NCI-H2107 treated with DMSO at 0.1 percent for 48 hours (cell line): Measurements from ENCODE around the gene ALS2.
"Not testable (repeated sequence)": the region's sequence is repeated elsewhere in the genome, so short reads cannot be mapped to it uniquely, and the experiment has no call there.

Experiments
- DNase-seq: peaks from one replicate; lab custom pipeline; 2025; ENCODE audit not compliant: unreplicated experiment; lab: John Stamatoyannopoulos, UW

ALS2 gene

GRCh38 chr2:201794294-201794693 is 13.6 kb upstream of the ALS2 start:
- no peak for DNase-seq

DNA sequence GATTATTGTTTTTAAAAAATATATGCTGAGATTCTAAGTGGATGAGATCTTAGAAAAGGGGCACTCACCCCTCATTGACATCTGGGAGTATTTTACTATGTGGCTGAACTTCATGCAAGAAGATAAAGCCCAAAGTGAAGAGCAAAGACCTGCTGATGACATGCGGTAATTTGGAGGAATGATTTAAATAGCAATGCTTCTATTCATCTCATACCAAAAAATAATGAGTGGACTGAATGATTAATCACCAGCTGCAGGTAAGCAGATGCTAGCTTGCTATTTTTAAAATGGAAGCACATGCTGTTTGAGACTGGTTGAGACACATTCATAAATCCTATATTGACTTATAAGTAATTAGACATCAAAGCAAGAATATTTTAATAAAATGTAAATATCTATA is 12.9 kb upstream of the ALS2 start:
- no peak for DNase-seq

- no peak for DNase-seq
Measured at GRCh38 chr2:201790989-201791388, 10.3 kb upstream of the ALS2 start.

DNA sequence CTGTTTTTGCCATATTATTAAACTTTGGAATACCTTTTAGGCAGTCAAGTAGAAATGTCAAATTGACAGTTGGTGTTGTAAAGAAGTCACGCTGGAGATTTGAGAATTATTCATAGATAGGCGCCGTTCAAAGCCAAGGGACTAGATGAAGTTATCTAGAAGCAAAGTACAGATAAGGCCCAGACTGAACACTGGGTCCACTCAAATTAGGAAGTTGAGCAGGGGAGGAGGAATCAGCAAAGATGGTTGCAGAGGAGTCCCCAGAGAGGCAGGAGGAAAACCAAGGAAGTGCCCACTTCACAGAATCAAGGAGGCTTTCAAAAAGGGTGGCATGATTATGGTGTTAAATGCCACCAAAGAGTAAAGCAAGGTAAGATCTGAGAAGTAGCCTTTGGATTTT is 9.6 kb upstream of the ALS2 start:
- DNase-seq: no peak

- DNase-seq: no peak
Measured at GRCh38 chr2:201789395-201789794, 8.7 kb upstream of the ALS2 start.

DNA sequence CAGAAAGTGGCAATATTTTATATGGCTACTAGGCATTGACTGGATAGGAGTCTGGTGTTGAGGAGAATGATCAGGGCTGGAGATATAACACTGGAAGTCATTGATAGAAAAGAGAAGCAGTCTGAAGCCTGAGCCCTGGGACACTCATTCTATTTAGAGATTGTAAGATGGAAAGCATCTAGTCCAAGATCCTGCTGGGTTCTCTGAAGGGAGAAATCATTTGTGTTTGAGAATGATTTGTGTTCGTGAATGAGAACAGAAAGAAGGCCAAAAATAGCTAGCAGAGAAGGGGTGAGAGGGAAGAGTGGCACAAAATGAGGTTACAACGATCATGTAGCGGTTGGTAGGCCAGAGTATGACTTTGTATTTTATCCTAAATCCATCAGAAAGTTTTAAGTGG is 7.6 kb upstream of the ALS2 start:
- DNase-seq: no peak

DNA sequence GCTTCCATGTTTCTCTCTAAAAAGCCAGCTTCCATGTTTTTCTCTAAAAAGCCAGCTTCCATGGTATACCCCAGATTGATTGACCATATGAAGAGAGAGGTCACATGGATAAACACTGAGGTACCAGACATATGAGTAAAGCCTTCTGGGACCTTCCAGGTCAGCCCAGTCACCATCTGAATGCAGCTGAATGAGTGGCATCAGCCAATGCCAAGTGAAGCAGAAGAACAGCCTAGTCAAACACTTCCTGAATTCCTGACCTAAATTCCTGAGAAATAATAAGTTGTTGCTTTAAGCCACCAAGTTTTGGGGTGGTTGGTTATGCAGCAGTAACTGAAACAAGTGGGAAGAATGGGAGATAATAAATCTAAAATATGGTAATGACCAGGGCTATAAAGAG is 5.7 kb upstream of the ALS2 start:
- no peak for DNase-seq

DNA sequence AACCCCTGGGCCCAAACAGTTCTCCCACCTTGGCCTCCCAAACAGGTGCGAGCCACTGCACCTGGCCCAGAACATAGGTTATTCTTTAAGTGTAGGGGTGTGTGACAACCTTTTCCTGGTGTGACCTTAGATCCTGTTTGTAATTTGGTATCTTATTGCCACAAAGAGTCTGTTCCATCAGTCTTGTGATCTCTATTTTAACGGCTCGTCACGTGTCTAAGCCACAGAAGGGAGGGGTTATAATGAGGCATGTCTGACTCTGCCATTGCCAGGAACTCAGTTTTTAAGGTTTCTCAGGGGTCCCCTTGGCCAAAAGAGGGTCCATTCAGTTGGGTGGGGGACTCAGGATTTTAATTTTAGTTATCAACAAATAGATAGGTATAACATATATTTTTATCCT is 4.4 kb upstream of the ALS2 start:
- no peak for DNase-seq

- no peak for DNase-seq
Measured at GRCh38 chr2:201784563-201784962, 3.8 kb upstream of the ALS2 start.

GRCh38 chr2:201781557-201782051 is 871 bp upstream of the ALS2 start:
- DNase-seq: peak; percentile 31

DNA sequence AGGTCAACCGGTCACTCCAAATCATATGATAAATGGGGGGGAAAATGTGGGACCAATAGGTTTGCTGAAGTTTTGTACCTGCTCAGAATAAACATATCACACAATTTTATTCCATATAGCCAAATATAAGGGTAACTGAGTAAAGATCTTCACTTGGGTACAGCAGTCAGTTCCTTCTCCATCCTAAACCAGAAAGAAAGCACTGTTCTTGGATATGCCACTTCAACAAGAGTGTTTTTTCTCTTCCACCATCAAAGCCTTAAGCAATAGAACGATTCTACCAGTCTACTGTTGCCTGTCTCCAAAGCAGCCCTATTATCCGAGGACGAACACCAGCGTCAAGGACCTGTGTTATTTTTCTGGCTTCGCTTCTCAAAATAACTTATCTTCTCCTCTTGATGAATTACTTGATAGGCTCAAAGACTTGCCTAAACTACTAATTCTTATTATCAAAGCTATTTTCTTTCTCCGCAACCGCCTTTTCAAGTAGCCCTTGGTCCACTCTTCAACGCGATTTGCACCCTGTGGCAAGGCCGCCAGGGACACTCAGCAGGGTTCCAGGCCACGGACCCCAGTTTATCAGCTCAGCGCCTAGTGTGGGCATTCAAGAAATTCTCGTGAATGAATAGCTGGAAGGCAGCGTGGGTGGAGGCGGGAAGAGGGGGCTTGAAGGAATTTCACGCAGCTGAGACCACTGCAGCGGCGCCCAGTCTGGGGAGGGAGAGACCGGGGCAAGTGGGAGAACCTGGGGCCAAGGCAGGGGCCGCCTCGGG is 646 bp downstream of the ALS2 start:
- DNase-seq: no peak

DNA sequence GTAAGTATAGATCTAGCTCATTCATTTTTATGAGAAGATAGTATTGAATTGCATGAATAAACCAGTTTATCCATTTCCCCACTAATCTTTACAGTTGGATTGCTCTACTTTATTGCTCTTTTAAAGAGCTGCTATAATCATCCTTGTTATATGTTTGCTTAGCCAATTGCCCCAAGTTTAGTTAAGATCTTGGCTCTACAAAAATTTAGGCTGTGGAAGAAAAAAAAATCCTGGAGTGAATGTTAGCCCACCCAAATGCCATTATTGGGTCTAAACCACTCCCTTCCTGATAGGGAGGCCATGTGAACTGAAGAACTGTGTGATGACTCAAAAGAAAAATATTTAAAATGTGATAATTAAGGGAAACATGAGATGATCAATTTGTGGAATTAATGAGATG is 2.9 kb downstream of the ALS2 start:
- DNase-seq: no peak

- DNase-seq: no peak
Measured at GRCh38 chr2:201777043-201777442, 3.7 kb downstream of the ALS2 start.

DNA sequence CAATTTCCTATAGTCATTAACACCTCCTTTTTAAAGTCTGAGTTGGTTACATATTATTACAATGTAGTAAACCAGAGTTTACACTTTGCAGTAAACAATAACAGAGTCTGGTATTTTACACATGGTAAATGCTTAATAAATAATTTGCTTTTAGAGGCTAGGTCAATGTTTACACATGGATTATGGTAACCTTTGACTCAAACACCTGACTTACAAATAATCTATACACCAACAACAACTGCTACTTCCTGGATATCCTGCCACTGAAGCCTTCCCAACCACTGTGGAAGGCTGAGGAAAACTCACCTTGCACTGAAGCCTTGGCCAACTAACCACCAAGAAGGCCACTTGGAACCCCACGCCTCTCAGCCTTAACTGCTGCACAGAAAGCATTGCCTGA is 5.4 kb downstream of the ALS2 start:
- DNase-seq: no peak

DNA sequence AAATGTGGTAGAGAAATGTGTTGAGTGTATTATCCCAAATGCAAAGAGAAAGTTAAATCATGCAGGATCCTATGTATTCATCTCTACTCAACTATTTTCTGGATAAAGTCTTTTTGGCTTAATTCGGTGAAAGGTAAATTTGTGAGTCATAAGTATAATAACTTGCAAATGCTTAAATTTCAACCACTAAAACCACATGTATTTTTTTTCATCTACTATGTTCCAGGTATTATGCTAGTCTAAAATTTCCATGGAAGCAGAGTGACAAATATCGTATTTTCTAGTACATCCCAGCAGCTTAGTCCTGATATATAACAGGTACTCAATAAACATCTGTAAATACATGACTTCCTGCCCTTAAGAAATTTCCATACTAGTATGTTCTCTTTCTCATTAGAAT is 6.2 kb downstream of the ALS2 start:
- no peak for DNase-seq

DNA sequence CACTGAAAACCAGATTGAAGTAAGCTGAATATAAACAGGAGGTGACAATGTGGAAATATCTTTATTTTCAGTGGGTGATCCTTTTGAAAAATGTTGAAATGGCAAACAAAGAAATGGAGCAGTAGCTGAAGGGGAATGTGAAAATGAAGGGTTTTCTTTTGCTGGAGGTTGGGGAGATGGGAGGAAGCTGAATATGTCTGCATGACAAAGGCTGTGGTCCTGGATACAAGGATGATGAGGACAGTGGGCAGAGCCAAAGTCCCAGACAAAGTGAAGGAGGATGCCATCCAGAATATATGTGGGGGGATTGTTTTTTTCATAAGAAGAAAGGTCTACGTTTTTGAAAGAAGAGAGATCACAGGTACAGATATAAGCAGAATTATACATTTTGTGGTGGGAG is 6.7 kb downstream of the ALS2 start:
- no peak for DNase-seq

GRCh38 chr2:201769666-201770373 is 10.9 kb downstream of the ALS2 start:
- no peak for DNase-seq

DNA sequence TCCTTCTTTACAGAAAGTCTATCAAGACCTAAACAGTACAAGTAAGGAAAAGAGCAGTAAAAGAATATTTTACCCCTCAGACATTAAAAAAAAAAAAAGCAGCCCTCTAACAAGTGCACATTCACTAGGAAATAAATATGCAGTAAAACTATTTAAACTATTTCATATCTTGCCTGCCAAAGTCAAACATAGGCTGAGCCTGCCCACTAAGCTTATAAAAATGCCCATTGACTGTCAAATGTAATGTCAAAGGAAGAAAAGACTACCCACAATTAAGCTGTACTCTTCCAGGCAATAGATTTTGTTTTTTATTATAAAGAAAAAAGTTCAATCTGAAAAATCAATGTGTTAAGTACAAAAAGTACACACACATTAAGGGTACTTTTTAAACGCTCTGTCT is 11.8 kb downstream of the ALS2 start:
- no peak for DNase-seq

- no peak for DNase-seq
Measured at GRCh38 chr2:201765799-201766198, 14.9 kb downstream of the ALS2 start.

DNA sequence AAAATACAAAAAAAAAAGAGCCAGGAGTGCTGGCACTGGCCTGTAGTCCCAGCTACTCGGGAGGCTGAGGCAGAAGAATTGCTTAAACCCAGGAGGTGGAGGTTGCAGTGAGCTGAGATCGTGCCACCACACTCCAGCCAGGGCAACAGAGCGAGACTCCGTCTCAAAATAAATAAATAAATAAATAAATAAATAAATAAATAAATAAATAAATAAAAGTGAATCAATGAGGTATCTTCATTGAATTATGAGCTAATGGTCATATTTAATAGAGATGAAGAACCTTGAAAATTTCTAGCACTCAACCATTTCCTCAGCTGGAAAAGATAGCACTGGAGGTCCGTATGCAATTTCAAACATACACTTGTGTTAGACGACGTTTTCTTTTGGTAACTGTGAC is 16.3 kb downstream of the ALS2 start:
- DNase-seq: not testable (repeated sequence)

- no peak for DNase-seq
Measured at GRCh38 chr2:201761101-201761500, 19.6 kb downstream of the ALS2 start.

DNA sequence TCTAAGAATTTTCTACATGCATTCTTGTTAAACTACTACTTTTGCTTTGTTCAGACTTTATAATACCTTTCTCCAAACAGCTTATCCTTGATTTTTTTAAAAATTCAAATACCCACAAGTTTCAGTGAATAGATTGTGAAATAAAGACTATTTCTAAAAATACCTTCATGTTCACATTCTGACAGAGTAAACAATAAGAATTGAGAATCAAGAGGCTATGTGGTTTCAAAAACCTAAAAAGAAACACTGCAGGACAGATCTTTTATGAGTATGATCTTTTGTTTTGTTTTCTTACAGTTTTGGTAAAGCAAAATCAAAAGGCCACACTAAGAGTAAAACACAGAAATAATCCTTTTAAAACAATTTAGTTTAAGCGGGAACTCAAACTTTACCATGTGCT is 21.2 kb downstream of the ALS2 start:
- no peak for DNase-seq

- no peak for DNase-seq
Measured at GRCh38 chr2:201758873-201759272, 21.9 kb downstream of the ALS2 start.
